ENCODE data around the gene LRP8.

LRP8 gene

DNA sequence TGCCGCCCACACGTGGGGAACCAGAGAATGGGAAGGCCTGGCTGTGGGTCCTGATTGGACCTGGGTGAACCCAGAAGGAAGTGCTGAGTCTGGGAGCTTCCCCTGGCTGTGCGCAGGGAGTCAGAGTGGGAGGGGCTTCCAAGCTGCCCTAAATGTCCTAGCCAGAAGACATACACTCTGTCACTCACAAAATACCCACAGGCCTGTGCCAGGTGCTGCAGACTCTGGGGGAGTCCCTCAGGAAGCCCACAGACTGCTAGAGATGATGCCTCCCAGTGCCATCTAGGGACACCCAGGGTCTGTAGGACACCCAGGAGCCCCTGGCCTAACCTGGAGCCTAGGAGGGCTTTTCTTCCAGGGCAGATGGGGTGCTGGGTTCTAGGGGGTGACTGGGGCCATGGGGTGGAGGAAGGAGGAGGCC, 33.7 kb upstream of the LRP8 start:
- H3K4me3 ChIP-seq (ENCODE audit: low read length, poor library complexity, severe bottlenecking): no peak overlapping the region
- no peaks in the 10 kb centered on the region for H3K4me1 ChIP-seq (ENCODE audit: insufficient read depth, low read length, poor library complexity, severe bottlenecking)
- H3K4me2 ChIP-seq (ENCODE audit: low read depth, low read length, poor library complexity, severe bottlenecking): no peak overlapping the region
- H3K9me3 ChIP-seq (ENCODE audit: insufficient read depth, low read depth, low read length): peaks cover 7% of the 10 kb centered on the region; the same call in 1 of the 2 replicates
- H3K9ac ChIP-seq (ENCODE audit: low read depth, low read length, poor library complexity, severe bottlenecking): no peak overlapping the region
- H3K79me2 ChIP-seq (ENCODE audit: insufficient read depth, low read length): no peaks in the 10 kb centered on the region
- H4K20me1 ChIP-seq (ENCODE audit: insufficient read depth, low read length, poor library complexity, severe bottlenecking): no peaks in the 10 kb centered on the region
- H3K27me3 ChIP-seq (ENCODE audit: insufficient read depth, low read length, poor library complexity, severe bottlenecking): no peaks in the 10 kb centered on the region
- H3K36me3 ChIP-seq (ENCODE audit: insufficient read depth, low read length): no peaks in the 10 kb centered on the region
- no peak overlapping the region for H2AFZ ChIP-seq (ENCODE audit: low read length)
- no peak for TF ChIP-seq EZH2phosphoT487 (IDR thresholded peaks at IDR 0.05; ENCODE audit: borderline replicate concordance)
- TF ChIP-seq, protein P1, sequence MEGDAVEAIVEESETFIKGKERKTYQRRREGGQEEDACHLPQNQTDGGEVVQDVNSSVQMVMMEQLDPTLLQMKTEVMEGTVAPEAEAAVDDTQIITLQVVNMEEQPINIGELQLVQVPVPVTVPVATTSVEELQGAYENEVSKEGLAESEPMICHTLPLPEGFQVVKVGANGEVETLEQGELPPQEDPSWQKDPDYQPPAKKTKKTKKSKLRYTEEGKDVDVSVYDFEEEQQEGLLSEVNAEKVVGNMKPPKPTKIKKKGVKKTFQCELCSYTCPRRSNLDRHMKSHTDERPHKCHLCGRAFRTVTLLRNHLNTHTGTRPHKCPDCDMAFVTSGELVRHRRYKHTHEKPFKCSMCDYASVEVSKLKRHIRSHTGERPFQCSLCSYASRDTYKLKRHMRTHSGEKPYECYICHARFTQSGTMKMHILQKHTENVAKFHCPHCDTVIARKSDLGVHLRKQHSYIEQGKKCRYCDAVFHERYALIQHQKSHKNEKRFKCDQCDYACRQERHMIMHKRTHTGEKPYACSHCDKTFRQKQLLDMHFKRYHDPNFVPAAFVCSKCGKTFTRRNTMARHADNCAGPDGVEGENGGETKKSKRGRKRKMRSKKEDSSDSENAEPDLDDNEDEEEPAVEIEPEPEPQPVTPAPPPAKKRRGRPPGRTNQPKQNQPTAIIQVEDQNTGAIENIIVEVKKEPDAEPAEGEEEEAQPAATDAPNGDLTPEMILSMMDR (conservative IDR thresholded peaks at IDR 0.05; ENCODE audit: low read length): no peak
- H3F3A ChIP-seq (ENCODE audit: low read depth): no peaks in the 10 kb centered on the region
- no peaks in the 10 kb centered on the region for H3K9me2 ChIP-seq (replicated peaks; ENCODE audit: low read depth, low read length)

DNA sequence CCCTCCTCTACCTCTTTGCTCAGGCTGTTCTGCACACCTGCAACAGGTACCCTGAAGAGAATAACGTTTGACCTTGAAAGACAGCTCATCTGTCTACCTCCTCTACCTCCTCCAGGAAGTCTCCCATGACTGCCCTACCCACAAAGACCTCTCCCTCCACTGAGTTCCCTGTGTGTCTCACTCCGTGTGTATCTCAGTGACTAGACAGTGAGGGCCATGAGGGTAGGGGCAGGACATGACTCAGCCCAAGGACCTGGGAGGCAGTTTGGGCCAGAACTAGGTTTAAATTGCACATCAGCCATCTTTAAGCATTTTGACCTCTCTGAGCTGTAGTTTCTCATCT, 32.0 kb upstream of the LRP8 start:
- Histone ChIP-seq H3K79me2 (ENCODE audit: insufficient read depth, low read length) (no peaks in the 10 kb centered on the region), H3F3A (ENCODE audit: low read depth) (no peaks in the 10 kb centered on the region), H3K4me3 (ENCODE audit: low read length, poor library complexity, severe bottlenecking) (no peak overlapping the region), H3K9me2 (replicated peaks; ENCODE audit: low read depth, low read length) (no peaks in the 10 kb centered on the region), H3K4me1 (ENCODE audit: insufficient read depth, low read length, poor library complexity, severe bottlenecking) (no peaks in the 10 kb centered on the region), H3K9me3 (ENCODE audit: insufficient read depth, low read depth, low read length) (peaks cover 14% of the 10 kb centered on the region), H3K27me3 (ENCODE audit: insufficient read depth, low read length, poor library complexity, severe bottlenecking) (no peaks in the 10 kb centered on the region), H3K36me3 (ENCODE audit: insufficient read depth, low read length) (no peaks in the 10 kb centered on the region), H4K20me1 (ENCODE audit: insufficient read depth, low read length, poor library complexity, severe bottlenecking) (no peaks in the 10 kb centered on the region), H3K9ac (ENCODE audit: low read depth, low read length, poor library complexity, severe bottlenecking) (no peak overlapping the region), H3K4me2 (ENCODE audit: low read depth, low read length, poor library complexity, severe bottlenecking) (no peak overlapping the region), H2AFZ (ENCODE audit: low read length) (no peak overlapping the region)
- TF ChIP-seq EZH2phosphoT487 (IDR thresholded peaks at IDR 0.05; ENCODE audit: borderline replicate concordance): no peak
- TF ChIP-seq, protein P1 (conservative IDR thresholded peaks at IDR 0.05; ENCODE audit: low read length): no peak

DNA sequence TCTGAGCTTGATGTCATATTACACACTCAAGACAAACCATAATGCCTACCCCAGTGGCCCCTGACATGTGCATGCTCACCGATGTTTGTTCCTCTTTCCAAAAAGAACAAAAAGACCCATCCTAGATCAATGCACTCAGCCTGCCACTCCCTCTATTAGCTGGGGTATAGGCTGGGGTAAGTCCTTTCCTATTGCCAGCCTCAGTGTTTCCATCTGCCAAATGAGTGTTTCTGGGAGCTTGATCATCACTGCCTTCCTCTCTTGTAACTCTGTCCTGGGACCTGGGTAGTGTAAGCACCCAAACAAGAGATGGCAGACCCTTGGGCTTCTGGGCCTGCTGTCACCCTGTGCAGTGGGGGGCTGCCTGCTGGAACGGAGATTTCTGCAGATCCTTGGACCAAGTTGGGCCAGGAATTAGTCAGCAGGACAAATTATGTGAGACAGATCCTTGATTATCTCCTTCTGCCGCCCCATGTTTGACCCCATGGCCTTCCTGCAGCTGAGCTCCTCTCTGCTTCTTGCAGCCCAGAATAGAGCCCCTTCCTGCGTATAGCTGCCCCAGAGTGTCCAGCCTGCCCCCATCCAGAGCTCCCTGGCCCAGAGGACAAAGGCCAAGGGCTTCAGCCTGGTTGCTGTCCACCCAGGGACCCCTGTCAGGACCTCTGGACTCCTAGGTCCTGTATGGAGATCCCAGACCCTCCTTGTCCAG, 31.5 kb upstream of the LRP8 start:
- H3K4me2 ChIP-seq (ENCODE audit: low read depth, low read length, poor library complexity, severe bottlenecking): no peak overlapping the region
- no peaks in the 10 kb centered on the region for H3K4me1 ChIP-seq (ENCODE audit: insufficient read depth, low read length, poor library complexity, severe bottlenecking)
- no peaks in the 10 kb centered on the region for H3F3A ChIP-seq (ENCODE audit: low read depth)
- no peak overlapping the region for H3K9ac ChIP-seq (ENCODE audit: low read depth, low read length, poor library complexity, severe bottlenecking)
- no peaks in the 10 kb centered on the region for H3K79me2 ChIP-seq (ENCODE audit: insufficient read depth, low read length)
- no peaks in the 10 kb centered on the region for H3K36me3 ChIP-seq (ENCODE audit: insufficient read depth, low read length)
- H3K9me3 ChIP-seq (ENCODE audit: insufficient read depth, low read depth, low read length): peaks cover 14% of the 10 kb centered on the region
- H3K4me3 ChIP-seq (ENCODE audit: low read length, poor library complexity, severe bottlenecking): no peak overlapping the region
- TF ChIP-seq EZH2phosphoT487 (IDR thresholded peaks at IDR 0.05; ENCODE audit: borderline replicate concordance): no peak
- TF ChIP-seq, protein P1 (conservative IDR thresholded peaks at IDR 0.05; ENCODE audit: low read length): no peak
- no peaks in the 10 kb centered on the region for H4K20me1 ChIP-seq (ENCODE audit: insufficient read depth, low read length, poor library complexity, severe bottlenecking)
- H3K9me2 ChIP-seq (replicated peaks; ENCODE audit: low read depth, low read length): no peaks in the 10 kb centered on the region
- no peaks in the 10 kb centered on the region for H3K27me3 ChIP-seq (ENCODE audit: insufficient read depth, low read length, poor library complexity, severe bottlenecking)
- H2AFZ ChIP-seq (ENCODE audit: low read length): no peak overlapping the region
